K562 (cell line): ENCODE measurements around the gene PSD4. TPM values are rescaled to one million over a fixed set of nuclear protein-coding genes. Genes with fewer than 3 reads are reported as not detected.

Experiments used
- ETV1 ChIP-seq: fragments of 450-650 bp; conservative IDR thresholded peaks from 2 replicates; pipeline ENCODE4 v1.6.1; 2016; ENCODE audit warnings: missing genetic modification characterization, control low read depth, low read depth, missing compliant biosample characterization
- ETV6 ChIP-seq, 3 experiments: fragments of 150-350 bp in 1 of 3; sonication (generic) in 1 of 3; formaldehyde crosslinking in 1 of 3; IDR thresholded peaks; 2 replicates each; pipeline versions ENCODE4 v1.6.1 to v1.8.0; 2014 to 2022; ENCODE audit warnings: borderline replicate concordance in 2 of 3, low read depth in 2 of 3, antibody characterized with exemption in 1 of 3, low read length in 1 of 3, mild to moderate bottlenecking in 1 of 3, missing genetic modification reagents in 1 of 3
- GATA2 ChIP-seq: sonication (generic); formaldehyde crosslinking; IDR thresholded peaks from 2 replicates; pipeline ENCODE4 v1.4.0; 2020; ENCODE audit warnings: mild to moderate bottlenecking, missing genetic modification reagents
- GTF2E2 ChIP-seq: fragments of 200-800 bp; sonication (Bioruptor generic); IDR thresholded peaks from 2 replicates; pipeline ENCODE4 v1.6.1; 2016; ENCODE audit warnings: missing genetic modification characterization, missing compliant biosample characterization
- MEF2A ChIP-seq: IDR thresholded peaks from 2 replicates; pipeline ENCODE4 v1.6.1; 2011; ENCODE audit warnings: low read depth, mild to moderate bottlenecking, low read length, moderate library complexity; ENCODE audit not compliant: control insufficient read depth
- NRF1 ChIP-seq, 2 experiments: fragments of 450-650 bp; IDR thresholded peaks in 1 of 2; conservative IDR thresholded peaks in 1 of 2; 2 replicates each; pipeline ENCODE4 v1.6.1; 2014; ENCODE audit warnings: mild to moderate bottlenecking in 2 of 2
- POLR2A ChIP-seq: fragments of 450-650 bp; conservative IDR thresholded peaks from 2 replicates; pipeline ENCODE4 v1.6.1; 2016
- SIX5 ChIP-seq, 2 experiments: IDR thresholded peaks; 2 replicates each; pipeline ENCODE4 v1.6.1; 2011; ENCODE audit warnings: low read length in 2 of 2, borderline replicate concordance in 1 of 2, low read depth in 1 of 2, mild to moderate bottlenecking in 1 of 2, moderate library complexity in 1 of 2; ENCODE audit not compliant: insufficient read depth in 1 of 2
- SPI1 ChIP-seq: IDR thresholded peaks from 2 replicates; pipeline ENCODE4 v1.6.1; 2011; ENCODE audit warnings: low read depth, low read length, control low read depth, borderline replicate concordance
- TAF9B ChIP-seq: fragments of 450-650 bp; IDR thresholded peaks from 2 replicates; pipeline ENCODE4 v1.6.1; 2018; ENCODE audit warnings: mild to moderate bottlenecking; ENCODE audit not compliant: partially characterized antibody
- polyA plus RNA-seq, 8 experiments: library from polyadenylated mRNA; depleted of rRNA in 4 of 8; stranded (reverse) in 5 of 8; unstranded in 3 of 8; fragments of >200 nt; fragmentation: Nextera tagmentation in 2 of 8; fragmentation: Illumina TruSeq in 1 of 8; extraction: Ambion mirVana in 2 of 8; extraction: Trizol in 1 of 8; gene quantifications; 2 replicates each; pipeline versions ENCODE4 v1.2.1 to v1.2.3, GENCODE V29; 2011 to 2014; ENCODE audit warnings: inconsistent platforms in 1 of 8, missing spikeins in 1 of 8
- total RNA-seq, 7 experiments: library from RNA; depleted of rRNA in 6 of 7; stranded (reverse); fragments of >200 nt in 6 of 7; fragmentation: Illumina TruSeq in 2 of 7; extraction: Trizol in 2 of 7; gene quantifications; 2 replicates each; pipeline versions ENCODE4 v1.2.1 to v1.2.3, GENCODE V29; 2011 to 2021; ENCODE audit warnings: low replicate concordance in 1 of 7
- TF ChIP-seq, protein P1 (sequence below): fragments of 250-450 bp; sonication (Bioruptor Pico); IDR thresholded peaks from 2 replicates; pipeline ENCODE4 v1.5.0; 2022; ENCODE audit warnings: mild to moderate bottlenecking
- TF ChIP-seq, protein P2 (sequence below): fragments of 250-450 bp; sonication (Bioruptor Pico); IDR thresholded peaks from 2 replicates; pipeline ENCODE4 v1.5.0; 2021; ENCODE audit warnings: mild to moderate bottlenecking, borderline replicate concordance

The PSD4 gene
- total and polyA plus RNA-seq, 9 of the 15 experiments (the other 6 are each of a cell fraction or from before 2014, with no cell fraction given) = 0.46 to 54.0 (median 20.8) TPM

DNA sequence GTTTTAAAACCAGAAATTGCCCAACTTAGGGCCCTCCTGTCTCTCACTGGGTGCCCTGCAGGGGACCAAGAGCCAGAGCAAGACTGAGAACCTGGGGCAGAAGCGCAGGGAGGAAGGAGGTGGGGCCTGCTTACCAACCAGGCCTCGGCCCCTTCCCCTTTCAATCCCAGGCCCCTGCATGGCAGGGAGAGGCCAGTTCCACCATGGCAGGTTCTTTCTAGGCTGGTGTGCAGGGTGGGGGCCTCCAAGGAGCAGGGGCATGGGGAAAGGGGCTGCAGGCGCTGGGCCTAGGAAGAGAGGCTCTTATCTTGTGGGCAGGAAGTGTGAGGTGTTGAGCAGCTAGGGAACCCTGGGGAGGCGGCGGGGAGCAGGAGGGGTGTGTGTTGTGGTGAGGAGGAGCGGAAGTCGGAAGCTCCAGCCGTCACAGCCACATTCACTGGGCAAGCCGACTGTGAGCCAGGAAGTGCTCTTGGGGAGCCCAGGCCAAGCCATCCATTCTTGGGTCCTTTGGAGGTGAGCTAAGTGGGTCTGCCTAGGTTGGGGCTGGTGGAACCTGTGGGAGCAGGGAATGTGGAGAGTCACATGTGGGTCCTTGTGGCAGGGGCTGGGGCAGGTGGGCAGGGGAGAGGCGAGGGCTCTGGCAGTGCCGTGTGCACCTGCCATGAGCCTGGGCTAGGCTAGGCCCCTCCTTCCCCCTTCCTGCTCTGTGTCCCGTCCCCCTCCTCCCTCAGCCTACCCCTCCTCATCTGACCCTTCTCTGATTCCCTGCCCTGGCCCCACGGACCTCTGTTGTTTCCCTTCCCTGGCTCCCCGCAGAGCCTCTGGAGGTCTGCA lies at the start of gene PSD4 (continued):
- TF ChIP-seq, protein P1, sequence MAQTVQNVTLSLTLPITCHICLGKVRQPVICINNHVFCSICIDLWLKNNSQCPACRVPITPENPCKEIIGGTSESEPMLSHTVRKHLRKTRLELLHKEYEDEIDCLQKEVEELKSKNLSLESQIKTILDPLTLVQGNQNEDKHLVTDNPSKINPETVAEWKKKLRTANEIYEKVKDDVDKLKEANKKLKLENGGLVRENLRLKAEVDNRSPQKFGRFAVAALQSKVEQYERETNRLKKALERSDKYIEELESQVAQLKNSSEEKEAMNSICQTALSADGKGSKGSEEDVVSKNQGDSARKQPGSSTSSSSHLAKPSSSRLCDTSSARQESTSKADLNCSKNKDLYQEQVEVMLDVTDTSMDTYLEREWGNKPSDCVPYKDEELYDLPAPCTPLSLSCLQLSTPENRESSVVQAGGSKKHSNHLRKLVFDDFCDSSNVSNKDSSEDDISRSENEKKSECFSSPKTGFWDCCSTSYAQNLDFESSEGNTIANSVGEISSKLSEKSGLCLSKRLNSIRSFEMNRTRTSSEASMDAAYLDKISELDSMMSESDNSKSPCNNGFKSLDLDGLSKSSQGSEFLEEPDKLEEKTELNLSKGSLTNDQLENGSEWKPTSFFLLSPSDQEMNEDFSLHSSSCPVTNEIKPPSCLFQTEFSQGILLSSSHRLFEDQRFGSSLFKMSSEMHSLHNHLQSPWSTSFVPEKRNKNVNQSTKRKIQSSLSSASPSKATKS = no peak
- TF ChIP-seq MEF2A = no peak
- peak; percentile 56; the same call in 1 of the 2 replicates for TF ChIP-seq GTF2E2 (tag)
- TF ChIP-seq SPI1 = peak; percentile 79
- peak; percentile 88 for TF ChIP-seq POLR2A
- TF ChIP-seq NRF1 (conservative IDR thresholded peaks at IDR 0.05 in 1 of 2, IDR thresholded peaks at IDR 0.05 in 1 of 2) = 0 out of 4 replicates have a peak, but pooled peaks of 1 of the 2 experiments have one; percentile 34
- peak; percentile 63 for TF ChIP-seq TAF9B
- TF ChIP-seq, protein P2, sequence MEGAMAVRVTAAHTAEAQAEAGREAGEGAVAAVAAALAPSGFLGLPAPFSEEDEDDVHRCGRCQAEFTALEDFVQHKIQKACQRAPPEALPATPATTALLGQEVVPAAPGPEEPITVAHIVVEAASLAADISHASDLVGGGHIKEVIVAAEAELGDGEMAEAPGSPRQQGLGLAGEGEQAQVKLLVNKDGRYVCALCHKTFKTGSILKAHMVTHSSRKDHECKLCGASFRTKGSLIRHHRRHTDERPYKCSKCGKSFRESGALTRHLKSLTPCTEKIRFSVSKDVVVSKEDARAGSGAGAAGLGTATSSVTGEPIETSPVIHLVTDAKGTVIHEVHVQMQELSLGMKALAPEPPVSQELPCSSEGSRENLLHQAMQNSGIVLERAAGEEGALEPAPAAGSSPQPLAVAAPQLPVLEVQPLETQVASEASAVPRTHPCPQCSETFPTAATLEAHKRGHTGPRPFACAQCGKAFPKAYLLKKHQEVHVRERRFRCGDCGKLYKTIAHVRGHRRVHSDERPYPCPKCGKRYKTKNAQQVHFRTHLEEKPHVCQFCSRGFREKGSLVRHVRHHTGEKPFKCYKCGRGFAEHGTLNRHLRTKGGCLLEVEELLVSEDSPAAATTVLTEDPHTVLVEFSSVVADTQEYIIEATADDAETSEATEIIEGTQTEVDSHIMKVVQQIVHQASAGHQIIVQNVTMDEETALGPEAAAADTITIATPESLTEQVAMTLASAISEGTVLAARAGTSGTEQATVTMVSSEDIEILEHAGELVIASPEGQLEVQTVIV (CRISPR knock-in tag) = no peak
- peak in 1 of 2 experiments; percentile 63; a peak in 2 of 4 replicates for TF ChIP-seq ETV6 (IDR thresholded peaks at IDR 0.05; ENCODE audit: borderline replicate concordance in 1 of 2, low read depth in 2 of 2, low read length in 1 of 2)
- TF ChIP-seq ETV6 (CRISPR knock-in tag; IDR thresholded peaks at IDR 0.05; ENCODE audit: borderline replicate concordance) = no peak
- no peak for TF ChIP-seq SIX5 (IDR thresholded peaks at IDR 0.05; ENCODE audit: borderline replicate concordance in 1 of 2, insufficient read depth in 1 of 2, low read depth in 1 of 2, low read length in 2 of 2)
- TF ChIP-seq ETV1 (tag) = peak; percentile 92
- peak; percentile 50; the same call in 1 of the 2 replicates for TF ChIP-seq GATA2
